Body of pancreas (tissue), 4 donors: ENCODE data around the gene HTR3B. TPM values are rescaled to one million over a fixed set of nuclear protein-coding genes. Genes with fewer than 3 reads are reported as not detected.

Source experiments
- ATAC-seq: fragments of 150-250 bp; one replicate; pipeline ENCODE4 v1.9.1; 2016
- DNase-seq, 4 donors: peaks; one replicate each; pipeline ENCODE4 v3.0.0-alpha.2; 2019
- H3K27ac ChIP-seq, 4 donors: fragments of 200-600 bp; sonication (generic); 1 replicate in 3 of 4; 2 replicates in 1 of 4; pipeline versions ENCODE4 v1.5.1 to v1.6.1; 2016 to 2019; ENCODE audit warnings: mild to moderate bottlenecking in 1 of 4, mixed read lengths in 1 of 4, moderate library complexity in 1 of 4
- H3K27me3 ChIP-seq, 2 donors: fragments of 200-600 bp; sonication (generic); one replicate each; pipeline ENCODE4 v1.6.0; 2016; ENCODE audit warnings: mild to moderate bottlenecking in 1 of 2
- H3K36me3 ChIP-seq, 2 donors: fragments of 200-600 bp; sonication (generic); replicated peaks in 1 of 2; 2 replicates each; pipeline ENCODE4 v1.5.1; 2016; ENCODE audit warnings: low read depth in 2 of 2; ENCODE audit not compliant: insufficient read depth in 1 of 2
- H3K4me1 ChIP-seq: fragments of 200-600 bp; sonication (generic); one replicate; pipeline ENCODE4 v1.6.0; 2016
- H3K4me3 ChIP-seq, 2 donors: fragments of 200-600 bp; sonication (generic); 1 replicate in 1 of 2; 2 replicates in 1 of 2; pipeline ENCODE4 v1.5.1; 2016 to 2019
- H3K9me3 ChIP-seq, 3 donors: fragments of 200-600 bp; sonication (generic); 1 replicate in 2 of 3; 2 replicates in 1 of 3; pipeline ENCODE4 v1.5.1; 2016
- POLR2A ChIP-seq, 3 donors: fragments of 450-650 bp; IDR thresholded peaks; one replicate each; pipeline ENCODE4 v1.6.1; 2016; ENCODE audit warnings: antibody characterized with exemption in 3 of 3, mild to moderate bottlenecking in 2 of 3
- WGBS, 2 donors: methylation state at CpG; one replicate each; pipeline ENCODE4 v1.1.5; 2017; 5-methylcytosine and 5-hydroxymethylcytosine counted together
- intact Hi-C: fragments of 100-400 bp; cut with DNase I; formaldehyde crosslinking; loops from one replicate; pipeline ENCODE4 v1.15.1; 2023
- total RNA-seq, 2 donors: library from RNA; depleted of rRNA; stranded (reverse); fragments of >200 nt; gene quantifications; one replicate each; pipeline ENCODE4 v1.1.0, GENCODE V29; 2016
- TF ChIP-seq, protein P1 (sequence below), 7 experiments: fragments of 450-650 bp in 4 of 7; fragments of 200-600 bp in 3 of 7; sonication (generic) in 3 of 7; IDR thresholded peaks; one replicate each; pipeline ENCODE4 v1.5.1; 2016 to 2019; ENCODE audit warnings: antibody characterized with exemption in 7 of 7

The HTR3B gene
- total RNA-seq, 2 donors from 2014 or later, result not detected

DNA sequence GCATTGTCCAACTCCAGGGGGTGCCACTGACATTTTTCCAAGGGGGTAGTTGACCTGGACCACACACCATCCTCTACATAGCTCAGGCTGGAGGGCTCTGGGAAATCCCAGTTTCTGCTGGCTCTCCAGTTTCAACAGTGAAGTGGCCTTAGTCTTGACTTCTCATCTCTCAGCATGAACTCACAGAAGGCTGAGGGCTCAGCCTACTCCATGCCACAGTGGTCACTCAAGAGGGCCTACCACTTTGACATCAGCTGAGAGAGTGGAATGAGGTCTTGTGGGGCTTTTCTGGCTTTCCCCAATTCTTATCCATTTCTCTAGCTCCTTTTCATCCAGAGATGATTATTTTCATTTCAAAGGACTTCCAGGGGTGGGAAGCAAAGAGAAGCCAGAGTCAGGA is 77.7 kb downstream of the HTR3B start:
- intact Hi-C loops, result no loop called here
- peaks cover 0 to 7% of the 10 kb centered on the region in 2 donors for H3K27me3 ChIP-seq
- H3K27ac ChIP-seq, result no peak overlapping the region
- H3K4me1 ChIP-seq, result no peaks in the 10 kb centered on the region
- H3K4me3 ChIP-seq, result no peak overlapping the region
- no peaks in the 10 kb centered on the region for H3K9me3 ChIP-seq
- H3K36me3 ChIP-seq, result no peaks in the 10 kb centered on the region
- ATAC-seq (no peak), DNase-seq (no peak)
- TF ChIP-seq, protein P1, sequence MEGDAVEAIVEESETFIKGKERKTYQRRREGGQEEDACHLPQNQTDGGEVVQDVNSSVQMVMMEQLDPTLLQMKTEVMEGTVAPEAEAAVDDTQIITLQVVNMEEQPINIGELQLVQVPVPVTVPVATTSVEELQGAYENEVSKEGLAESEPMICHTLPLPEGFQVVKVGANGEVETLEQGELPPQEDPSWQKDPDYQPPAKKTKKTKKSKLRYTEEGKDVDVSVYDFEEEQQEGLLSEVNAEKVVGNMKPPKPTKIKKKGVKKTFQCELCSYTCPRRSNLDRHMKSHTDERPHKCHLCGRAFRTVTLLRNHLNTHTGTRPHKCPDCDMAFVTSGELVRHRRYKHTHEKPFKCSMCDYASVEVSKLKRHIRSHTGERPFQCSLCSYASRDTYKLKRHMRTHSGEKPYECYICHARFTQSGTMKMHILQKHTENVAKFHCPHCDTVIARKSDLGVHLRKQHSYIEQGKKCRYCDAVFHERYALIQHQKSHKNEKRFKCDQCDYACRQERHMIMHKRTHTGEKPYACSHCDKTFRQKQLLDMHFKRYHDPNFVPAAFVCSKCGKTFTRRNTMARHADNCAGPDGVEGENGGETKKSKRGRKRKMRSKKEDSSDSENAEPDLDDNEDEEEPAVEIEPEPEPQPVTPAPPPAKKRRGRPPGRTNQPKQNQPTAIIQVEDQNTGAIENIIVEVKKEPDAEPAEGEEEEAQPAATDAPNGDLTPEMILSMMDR (IDR thresholded peaks at IDR 0.05), result no peak
- TF ChIP-seq POLR2A (IDR thresholded peaks at IDR 0.05), result no peak

DNA sequence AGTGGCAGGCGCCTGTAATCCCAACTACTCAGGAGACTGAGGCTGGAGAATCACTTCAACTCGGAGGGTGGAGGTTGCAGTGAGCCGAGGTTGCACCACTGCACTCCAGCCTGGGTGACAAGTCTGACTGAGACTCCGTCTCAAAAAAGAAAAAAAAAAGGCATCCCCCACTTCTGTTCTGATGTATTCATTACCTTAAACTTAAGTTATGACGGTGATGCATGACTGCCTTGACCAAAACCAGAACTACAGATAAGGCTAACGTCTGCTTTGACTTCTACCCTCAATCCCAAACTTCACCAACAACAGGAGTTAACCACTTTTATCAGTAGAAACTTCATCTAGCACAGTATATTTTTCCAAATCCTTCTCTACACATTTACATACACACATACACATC is 80.2 kb downstream of the HTR3B start:
- H3K36me3 ChIP-seq, result no peaks in the 10 kb centered on the region
- no peaks in the 10 kb centered on the region for H3K4me1 ChIP-seq
- no peak overlapping the region for H3K4me3 ChIP-seq
- WGBS, 2 donors, result 51 to 54% methylated on average over 6 of the region's 6 CpGs
- ATAC-seq (no peak), DNase-seq (no peak)
- H3K9me3 ChIP-seq, result no peaks in the 10 kb centered on the region
- no peak overlapping the region for H3K27ac ChIP-seq
- intact Hi-C loops, result no loop called here
- H3K27me3 ChIP-seq, result no peaks in the 10 kb centered on the region
- no peak for TF ChIP-seq POLR2A (IDR thresholded peaks at IDR 0.05)
- TF ChIP-seq, protein P1 (IDR thresholded peaks at IDR 0.05), result no peak

DNA sequence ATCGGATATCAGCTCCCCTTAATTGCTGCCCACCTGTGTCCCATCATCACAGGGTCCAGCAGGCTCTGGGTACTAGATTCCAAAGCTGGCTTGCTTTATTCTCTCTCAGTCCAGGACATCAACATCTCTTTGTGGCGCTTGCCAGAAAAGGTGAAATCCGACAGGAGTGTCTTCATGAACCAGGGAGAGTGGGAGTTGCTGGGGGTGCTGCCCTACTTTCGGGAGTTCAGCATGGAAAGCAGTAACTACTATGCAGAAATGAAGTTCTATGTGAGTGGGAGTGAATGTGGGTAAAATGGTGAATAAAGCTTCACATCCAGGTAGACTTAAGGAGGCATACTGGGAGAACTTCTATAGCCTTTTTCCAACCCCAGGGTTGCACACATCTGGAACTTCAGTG is 81.3 kb downstream of the HTR3B start:
- intact Hi-C loops, result no loop called here
- Histone ChIP-seq H3K36me3 (no peaks in the 10 kb centered on the region), H3K4me1 (no peaks in the 10 kb centered on the region), H3K27me3 (no peaks in the 10 kb centered on the region), H3K9me3 (no peaks in the 10 kb centered on the region), H3K4me3 (no peak overlapping the region), H3K27ac (no peak overlapping the region)
- no peak for DNase-seq
- no peak for TF ChIP-seq POLR2A (IDR thresholded peaks at IDR 0.05)
- TF ChIP-seq, protein P1 (IDR thresholded peaks at IDR 0.05), result no peak
- WGBS, 2 donors, result 61 to 72% methylated on average over 4 of the region's 4 CpGs
- no peak for ATAC-seq

DNA sequence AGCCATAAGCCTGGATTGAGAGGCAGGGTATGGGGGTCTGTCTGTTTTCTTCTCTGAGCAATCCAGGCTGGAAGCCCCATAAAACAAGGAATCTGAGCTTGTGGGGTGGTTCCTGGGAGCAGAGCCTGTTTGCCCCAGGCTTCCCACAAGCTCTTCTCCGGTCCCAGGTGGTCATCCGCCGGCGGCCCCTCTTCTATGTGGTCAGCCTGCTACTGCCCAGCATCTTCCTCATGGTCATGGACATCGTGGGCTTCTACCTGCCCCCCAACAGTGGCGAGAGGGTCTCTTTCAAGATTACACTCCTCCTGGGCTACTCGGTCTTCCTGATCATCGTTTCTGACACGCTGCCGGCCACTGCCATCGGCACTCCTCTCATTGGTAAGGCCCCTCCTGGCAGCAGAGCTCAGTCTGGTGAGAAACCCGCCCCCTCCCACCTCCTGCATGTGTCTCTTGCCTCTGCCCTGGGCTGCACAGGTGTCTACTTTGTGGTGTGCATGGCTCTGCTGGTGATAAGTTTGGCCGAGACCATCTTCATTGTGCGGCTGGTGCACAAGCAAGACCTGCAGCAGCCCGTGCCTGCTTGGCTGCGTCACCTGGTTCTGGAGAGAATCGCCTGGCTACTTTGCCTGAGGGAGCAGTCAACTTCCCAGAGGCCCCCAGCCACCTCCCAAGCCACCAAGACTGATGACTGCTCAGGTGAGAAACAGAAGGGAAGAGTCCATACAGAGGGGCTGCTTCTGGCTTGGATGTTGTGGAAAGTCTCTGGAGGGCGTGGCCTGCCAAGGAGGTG is 82.0 kb downstream of the HTR3B start:
- Histone ChIP-seq H3K9me3 (no peaks in the 10 kb centered on the region), H3K4me3 (no peak overlapping the region), H3K4me1 (no peaks in the 10 kb centered on the region), H3K27me3 (no peaks in the 10 kb centered on the region), H3K27ac (no peak overlapping the region), H3K36me3 (no peaks in the 10 kb centered on the region)
- TF ChIP-seq POLR2A (IDR thresholded peaks at IDR 0.05), result no peak
- TF ChIP-seq, protein P1 (IDR thresholded peaks at IDR 0.05), result no peak
- 67 to 74% methylated on average over 13 to 18 of the region's 18 CpGs for WGBS, 2 donors
- ATAC-seq (no peak), DNase-seq (no peak)
- intact Hi-C loops, result no loop called here

DNA sequence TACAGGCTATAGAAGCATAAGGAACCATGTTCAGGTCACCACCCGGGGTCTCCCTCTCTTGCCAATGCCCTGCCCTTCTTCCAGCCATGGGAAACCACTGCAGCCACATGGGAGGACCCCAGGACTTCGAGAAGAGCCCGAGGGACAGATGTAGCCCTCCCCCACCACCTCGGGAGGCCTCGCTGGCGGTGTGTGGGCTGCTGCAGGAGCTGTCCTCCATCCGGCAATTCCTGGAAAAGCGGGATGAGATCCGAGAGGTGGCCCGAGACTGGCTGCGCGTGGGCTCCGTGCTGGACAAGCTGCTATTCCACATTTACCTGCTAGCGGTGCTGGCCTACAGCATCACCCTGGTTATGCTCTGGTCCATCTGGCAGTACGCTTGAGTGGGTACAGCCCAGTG is 84.8 kb downstream of the HTR3B start:
- no peak for TF ChIP-seq POLR2A (IDR thresholded peaks at IDR 0.05)
- TF ChIP-seq, protein P1 (IDR thresholded peaks at IDR 0.05), result no peak
- Histone ChIP-seq H3K4me3 (no peak overlapping the region), H3K36me3 (no peaks in the 10 kb centered on the region), H3K9me3 (no peaks in the 10 kb centered on the region), H3K27me3 (no peaks in the 10 kb centered on the region), H3K4me1 (no peaks in the 10 kb centered on the region), H3K27ac (no peak overlapping the region)
- 36 to 67% methylated on average over 2 to 14 of the region's 15 CpGs for WGBS, 2 donors
- ATAC-seq (no peak), DNase-seq (no peak)
- intact Hi-C loops, result no loop called here
